ENCODE results near the gene ENTR1.

GRCh38 chr9:136441191-136441680 lies 30.8 kb upstream of the ENTR1 start:
- TF ChIP-seq ZNF121 (tag by site-specific recombination; IDR thresholded peaks at IDR 0.05) (no peak), ZNF274 (IDR thresholded peaks at IDR 0.05; ENCODE audit: low read length) (no peak), ZNF274 (tag by site-specific recombination; IDR thresholded peaks at IDR 0.05; ENCODE audit: borderline replicate concordance) (no peak)

All from HEK293 (cell line).